K562 (cell line): ENCODE data around the gene RPL3.

Experiments used
- ARID2 ChIP-seq: fragments of 450-650 bp; IDR thresholded peaks from 2 replicates; pipeline ENCODE4 v1.6.1; 2017; ENCODE audit warnings: antibody characterized with exemption, mild to moderate bottlenecking
- GTF2F1 ChIP-seq: IDR thresholded peaks from 2 replicates; pipeline ENCODE4 v1.6.1; 2011; ENCODE audit warnings: low read depth, low read length, improper control_type of control experiment
- MEF2D ChIP-seq: conservative IDR thresholded peaks from 2 replicates; pipeline ENCODE4 v1.6.1; 2016; ENCODE audit warnings: low read depth, missing genetic modification characterization, missing compliant biosample characterization
- NFIC ChIP-seq: fragments of 450-650 bp; IDR thresholded peaks from 2 replicates; pipeline ENCODE4 v1.6.1; 2017; ENCODE audit warnings: mild to moderate bottlenecking, inconsistent platforms
- THRAP3 ChIP-seq: fragments of 450-650 bp; IDR thresholded peaks from 2 replicates; pipeline ENCODE4 v1.6.1; 2016; ENCODE audit warnings: mild to moderate bottlenecking, inconsistent platforms, borderline replicate concordance
- ZNF239 ChIP-seq: fragments of 250-450 bp; sonication (Bioruptor Pico); IDR thresholded peaks from 2 replicates; pipeline ENCODE4 v1.4.0; 2020; ENCODE audit warnings: mild to moderate bottlenecking
- TF ChIP-seq, protein P1 (sequence below): sonication (generic); formaldehyde crosslinking; IDR thresholded peaks from 2 replicates; pipeline ENCODE4 v1.8.1; 2023; ENCODE audit warnings: mild to moderate bottlenecking, missing genetic modification reagents

DNA sequence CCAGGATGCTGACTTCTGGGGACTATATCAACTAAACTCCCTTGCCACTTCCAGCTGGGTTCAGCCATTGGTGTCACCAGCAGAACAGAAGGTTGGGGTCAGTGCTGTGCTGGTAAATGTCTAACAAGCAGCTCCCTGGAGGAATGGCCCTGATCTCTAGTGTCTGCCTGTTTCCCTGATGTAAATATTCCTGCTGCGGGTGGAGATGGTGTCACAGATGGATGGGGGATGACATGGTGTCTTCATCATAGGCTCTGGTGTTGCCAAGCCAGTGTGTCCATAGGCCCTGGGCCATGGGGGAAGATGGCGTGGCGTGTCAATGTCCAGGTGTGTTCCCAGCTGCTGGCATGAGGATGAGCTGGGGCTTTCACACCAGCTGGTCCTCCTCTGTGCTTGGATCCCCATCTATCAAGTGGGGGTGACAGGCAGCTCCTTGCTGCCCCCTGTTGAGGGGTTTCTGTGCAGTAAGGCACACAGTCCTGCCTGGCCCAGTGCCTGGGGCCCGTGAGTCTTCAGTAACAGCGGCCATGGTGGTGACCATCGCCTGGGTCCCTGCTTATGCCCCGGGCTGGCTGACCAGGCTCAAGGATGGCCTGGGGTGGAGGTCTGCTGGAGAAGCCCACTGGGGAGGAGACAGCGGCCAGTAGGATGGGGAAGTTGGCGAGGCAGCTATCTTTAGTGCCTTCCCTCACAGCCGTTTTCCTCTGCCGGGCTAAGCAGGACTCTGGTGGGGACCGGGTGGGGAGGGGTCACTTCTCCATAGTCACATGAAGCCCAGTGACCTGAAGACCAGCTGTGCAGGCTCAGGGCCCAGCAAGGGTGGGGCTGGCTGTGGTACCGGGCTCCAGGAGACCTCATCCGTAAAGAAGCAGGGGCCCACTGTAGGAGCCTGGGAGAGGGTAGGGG, 12.7 kb downstream of the RPL3 start:
- TF ChIP-seq ARID2 (no peak), MEF2D (tag) (no peak), THRAP3 (no peak), ZNF239 (CRISPR knock-in tag) (no peak), GTF2F1 (no peak), NFIC (peak; percentile 59)
- TF ChIP-seq, protein P1, sequence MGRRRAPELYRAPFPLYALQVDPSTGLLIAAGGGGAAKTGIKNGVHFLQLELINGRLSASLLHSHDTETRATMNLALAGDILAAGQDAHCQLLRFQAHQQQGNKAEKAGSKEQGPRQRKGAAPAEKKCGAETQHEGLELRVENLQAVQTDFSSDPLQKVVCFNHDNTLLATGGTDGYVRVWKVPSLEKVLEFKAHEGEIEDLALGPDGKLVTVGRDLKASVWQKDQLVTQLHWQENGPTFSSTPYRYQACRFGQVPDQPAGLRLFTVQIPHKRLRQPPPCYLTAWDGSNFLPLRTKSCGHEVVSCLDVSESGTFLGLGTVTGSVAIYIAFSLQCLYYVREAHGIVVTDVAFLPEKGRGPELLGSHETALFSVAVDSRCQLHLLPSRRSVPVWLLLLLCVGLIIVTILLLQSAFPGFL (CRISPR knock-in tag), result no peak
